ENCODE results near the gene GPR119. TPM values are rescaled to one million over a fixed set of nuclear protein-coding genes. Genes with fewer than 3 reads are reported as not detected.
A peak's percentile ranks its signal among the peaks of the same experiment; 100 is the strongest.

GPR119 gene
- polyA plus RNA-seq, 3 donors, result not detected

DNA sequence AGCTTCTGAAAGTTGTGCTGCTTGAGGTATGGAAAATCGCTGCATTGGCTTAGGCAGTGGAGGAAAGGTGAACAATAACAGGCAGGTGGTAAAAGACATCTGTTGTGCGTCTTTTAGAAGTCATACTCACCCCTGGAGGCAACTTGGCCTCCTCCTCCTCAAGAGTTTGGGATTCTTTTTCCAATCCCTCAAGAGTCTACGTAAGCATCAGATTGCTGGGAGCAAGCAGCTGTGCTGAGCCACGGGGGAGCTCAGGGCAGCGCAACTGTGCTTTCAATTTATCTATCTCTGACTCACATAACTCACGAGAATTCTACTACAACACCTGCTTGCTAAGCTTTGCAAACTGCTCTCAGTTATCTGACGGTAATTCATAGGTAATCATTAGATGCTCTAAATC lies 9.9 kb upstream of the GPR119 start:
- Mint-ChIP-seq H3K9me3 (no peaks in the 10 kb centered on the region), H3K4me3 (no peak overlapping the region), H3K27me3 (ENCODE audit: low read depth in 3 of 3) (peaks cover 6 to 13% (median 9%) of the 10 kb centered on the region in 3 donors), H3K36me3 (no peaks in the 10 kb centered on the region), H3K27ac (no peak overlapping the region), H3K4me1 (no peaks in the 10 kb centered on the region)
- Histone ChIP-seq H2AFZ (ENCODE audit: insufficient read depth, low read depth, low read length, poor library complexity, severe bottlenecking) (no peak overlapping the region), H3K36me3 (replicated peaks in 1 of 2; ENCODE audit: control insufficient read depth in 1 of 2, insufficient read depth in 2 of 2, low read length in 2 of 2) (no peaks in the 10 kb centered on the region), H3K4me3 (replicated peaks in 1 of 3; ENCODE audit: low read depth in 2 of 3, low read length in 3 of 3) (no peak overlapping the region), H3K27ac (ENCODE audit: low read depth in 1 of 2, low read length in 2 of 2) (no peak overlapping the region), H3K4me1 (ENCODE audit: control insufficient read depth in 1 of 2, insufficient read depth in 2 of 2, low read length in 2 of 2) (no peaks in the 10 kb centered on the region), H3K27me3 (ENCODE audit: control insufficient read depth in 2 of 2, insufficient read depth in 2 of 2, low read length in 2 of 2) (peaks cover 4 to 22% of the 10 kb centered on the region in 2 donors), H3K9me3 (replicated peaks in 1 of 2; ENCODE audit: control insufficient read depth in 1 of 2, insufficient read depth in 1 of 2, low read length in 2 of 2) (no peaks in the 10 kb centered on the region), H3K79me2 (ENCODE audit: insufficient read depth, low read length) (no peaks in the 10 kb centered on the region), H3K9ac (ENCODE audit: insufficient read depth, low read length, poor library complexity, severe bottlenecking) (no peak overlapping the region), H3K4me2 (replicated peaks; ENCODE audit: extremely low read depth, low read length, poor library complexity, severe bottlenecking) (no peak overlapping the region), H4K20me1 (ENCODE audit: insufficient read depth, low read length) (no peaks in the 10 kb centered on the region)
- WGBS (ENCODE audit: insufficient coverage), result no CpG with 5 or more reads among the region's 7 CpGs
- no peak for TF ChIP-seq CTCF (IDR thresholded peaks at IDR 0.05)
- intact Hi-C loops (cut with micrococcal nuclease), result loop anchor here in 1 of 2 donors (10.0 kb wide), 1 partner anchor 519 kb away; no protein-coding TSS in a partner anchor
- no peak for DNase-seq

- Mint-ChIP-seq H3K4me1 (no peaks in the 10 kb centered on the region), H3K4me3 (no peak overlapping the region), H3K9me3 (peaks cover 0 to 4% (median 0%) of the 10 kb centered on the region in 7 donors), H3K36me3 (no peaks in the 10 kb centered on the region), H3K27me3 (ENCODE audit: low read depth in 3 of 3) (peaks cover 3 to 11% (median 6%) of the 10 kb centered on the region in 3 donors), H3K27ac (no peak overlapping the region)
- intact Hi-C loops (cut with micrococcal nuclease), result loop anchor here in 1 of 2 donors (10.0 kb wide), 1 partner anchor 521 kb away; no protein-coding TSS in a partner anchor
- Histone ChIP-seq H3K4me2 (replicated peaks; ENCODE audit: extremely low read depth, low read length, poor library complexity, severe bottlenecking) (no peak overlapping the region), H3K79me2 (ENCODE audit: insufficient read depth, low read length) (no peaks in the 10 kb centered on the region), H2AFZ (ENCODE audit: insufficient read depth, low read depth, low read length, poor library complexity, severe bottlenecking) (no peak overlapping the region), H3K36me3 (replicated peaks in 1 of 2; ENCODE audit: control insufficient read depth in 1 of 2, insufficient read depth in 2 of 2, low read length in 2 of 2) (no peaks in the 10 kb centered on the region), H3K27ac (ENCODE audit: low read depth in 1 of 2, low read length in 2 of 2) (no peak overlapping the region), H4K20me1 (ENCODE audit: insufficient read depth, low read length) (no peaks in the 10 kb centered on the region), H3K4me3 (replicated peaks in 1 of 3; ENCODE audit: low read depth in 2 of 3, low read length in 3 of 3) (no peak overlapping the region), H3K27me3 (ENCODE audit: control insufficient read depth in 2 of 2, insufficient read depth in 2 of 2, low read length in 2 of 2) (peaks cover 4 to 17% of the 10 kb centered on the region in 2 donors), H3K9me3 (replicated peaks in 1 of 2; ENCODE audit: control insufficient read depth in 1 of 2, insufficient read depth in 1 of 2, low read length in 2 of 2) (no peaks in the 10 kb centered on the region), H3K9ac (ENCODE audit: insufficient read depth, low read length, poor library complexity, severe bottlenecking) (no peak overlapping the region), H3K4me1 (ENCODE audit: control insufficient read depth in 1 of 2, insufficient read depth in 2 of 2, low read length in 2 of 2) (no peaks in the 10 kb centered on the region)
- WGBS (ENCODE audit: insufficient coverage), result 41% methylated on average over 2 of the region's 5 CpGs
- TF ChIP-seq CTCF (IDR thresholded peaks at IDR 0.05), result peak; percentile 31
- DNase-seq, result peak in 2 of 3 donors; percentile 3 to 6
Observed at GRCh38 chrX:130393451-130394074, 8.1 kb upstream of the GPR119 start.
